ENCODE data around the gene STAT4.

STAT4 gene

DNA sequence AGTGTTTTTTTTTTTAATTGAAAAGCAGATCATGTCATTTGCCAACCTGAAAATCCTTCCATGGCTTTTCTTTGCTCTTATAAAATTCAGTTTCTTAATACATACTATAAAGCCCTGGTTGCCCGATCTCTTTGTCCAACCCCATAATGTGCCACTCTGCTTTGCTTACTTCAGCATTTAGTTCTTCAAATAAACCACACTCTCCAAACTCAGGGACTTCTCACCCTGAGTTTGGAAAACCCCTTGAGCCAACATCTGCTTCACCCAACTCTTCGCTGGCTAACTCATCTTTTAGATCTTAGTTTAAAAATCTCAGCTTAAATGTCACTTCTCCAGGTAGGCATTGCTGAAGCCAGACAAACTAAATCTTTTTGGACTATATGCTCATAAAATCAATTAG lies 135.6 kb downstream of the STAT4 start:
- DNase-seq (ENCODE audit: low spot score): no peak

DNA sequence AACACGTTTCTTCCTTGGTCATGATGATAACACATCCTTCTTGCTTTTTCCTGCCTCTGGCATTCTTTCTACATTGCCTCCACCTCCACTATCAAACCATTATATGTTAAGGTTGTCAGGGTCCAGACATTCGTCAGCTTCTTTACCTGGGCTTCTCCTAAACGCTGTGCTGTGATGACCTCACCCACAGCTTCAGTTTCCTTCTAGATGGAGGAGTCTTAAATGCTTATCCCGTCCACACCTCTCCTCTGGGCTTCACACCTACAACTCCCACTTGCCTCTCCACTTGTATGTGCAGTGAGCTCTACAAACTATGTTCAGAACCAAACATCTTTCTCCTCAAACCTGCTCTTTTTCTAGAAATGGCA lies 136.2 kb downstream of the STAT4 start:
- DNase-seq (ENCODE audit: low spot score): no peak

DNA sequence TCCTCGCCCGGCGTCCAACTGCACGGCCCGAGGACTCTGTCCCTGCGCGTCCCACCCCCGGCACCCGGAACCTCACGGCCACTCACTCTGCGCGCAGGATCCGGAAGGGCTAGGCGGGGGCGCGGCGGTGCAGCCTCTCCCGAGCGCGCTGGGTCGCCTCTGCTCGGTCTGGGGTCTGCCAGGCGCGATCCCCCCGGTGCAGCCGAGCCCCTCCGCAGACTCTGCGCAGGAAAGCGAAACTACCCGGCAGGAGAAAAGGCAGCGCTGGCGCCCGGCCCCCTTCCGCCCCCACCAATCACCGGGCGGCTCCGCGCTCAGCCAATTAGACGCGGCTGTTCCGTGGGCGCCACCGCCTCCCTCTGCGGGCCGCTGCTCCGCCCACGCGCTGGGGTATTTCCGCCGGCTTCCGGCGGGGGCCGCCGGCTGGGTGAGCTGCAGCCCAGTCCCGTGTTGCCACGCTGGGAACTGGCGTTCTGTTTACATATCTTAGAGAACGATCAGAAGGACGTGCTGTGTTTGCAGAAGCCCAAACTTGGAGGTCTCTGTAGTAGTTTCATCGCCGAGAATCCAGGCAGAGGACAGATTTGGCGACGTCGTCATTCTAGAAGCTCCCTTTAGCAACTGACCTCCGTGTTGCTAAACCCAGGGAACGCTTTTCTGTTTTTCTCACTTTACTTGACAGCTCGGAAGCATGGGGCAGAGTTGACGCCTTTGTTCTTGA lies 136.7 kb downstream of the STAT4 start, which contains the start of gene STAT1:
Gene STAT1 (minus strand): TSS at position 240 of the 721 bp plus-strand sequence. CDS start 4,168 bp downstream, outside the sequence.
- DNase-seq (ENCODE audit: low spot score): peak; percentile 88

DNA sequence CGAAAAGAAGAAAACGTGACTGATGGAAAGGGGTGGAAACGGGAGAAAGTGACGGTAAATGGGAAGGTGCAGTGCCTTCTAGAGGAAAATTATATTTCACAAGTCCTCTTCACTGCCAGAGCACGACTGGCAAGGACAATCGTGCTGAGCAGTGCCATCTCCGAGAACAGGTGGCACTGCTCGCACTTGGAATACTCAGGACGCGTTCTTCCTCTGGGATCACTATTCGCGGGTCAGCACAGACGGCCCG lies 137.2 kb downstream of the STAT4 start:
- DNase-seq (ENCODE audit: low spot score): no peak

DNA sequence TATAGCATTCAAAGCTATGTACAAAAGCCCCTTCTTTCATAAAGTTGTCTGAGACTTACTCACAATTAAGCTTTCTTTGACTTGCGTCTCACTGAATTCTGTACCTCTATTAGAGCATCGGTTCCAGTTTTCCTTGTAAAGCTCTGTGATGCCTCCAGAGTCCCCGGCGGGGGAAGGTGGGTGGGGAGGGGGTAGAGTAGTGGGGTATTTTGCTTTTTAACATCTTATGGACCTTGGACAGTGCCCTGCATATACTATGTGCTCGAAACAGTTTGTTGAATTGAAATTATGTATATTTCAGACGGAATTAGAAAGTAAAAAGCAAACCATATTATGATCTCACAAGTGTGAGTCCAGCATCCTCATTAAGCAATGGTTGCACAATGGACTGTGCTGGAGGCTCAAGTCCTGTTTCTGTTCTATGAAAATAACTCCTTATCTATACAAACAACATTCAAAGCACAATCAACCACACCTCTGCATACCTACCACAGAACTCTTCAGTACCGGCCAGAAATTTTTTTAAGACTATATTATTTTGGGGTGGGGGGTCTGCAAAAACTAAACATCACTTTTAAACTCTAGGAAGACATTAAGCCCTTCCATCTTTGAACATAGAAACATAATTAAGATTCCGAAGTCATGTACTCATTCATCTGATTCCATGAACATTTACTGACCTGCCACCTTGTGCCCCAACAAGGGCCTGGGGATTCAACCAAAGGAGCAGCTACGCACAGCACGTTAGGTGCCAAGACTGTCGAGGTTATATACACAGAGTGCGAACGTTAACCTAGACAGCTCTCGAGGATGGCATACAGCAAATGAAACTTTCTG lies 137.7 kb downstream of the STAT4 start:
- DNase-seq (ENCODE audit: low spot score): no peak

DNA sequence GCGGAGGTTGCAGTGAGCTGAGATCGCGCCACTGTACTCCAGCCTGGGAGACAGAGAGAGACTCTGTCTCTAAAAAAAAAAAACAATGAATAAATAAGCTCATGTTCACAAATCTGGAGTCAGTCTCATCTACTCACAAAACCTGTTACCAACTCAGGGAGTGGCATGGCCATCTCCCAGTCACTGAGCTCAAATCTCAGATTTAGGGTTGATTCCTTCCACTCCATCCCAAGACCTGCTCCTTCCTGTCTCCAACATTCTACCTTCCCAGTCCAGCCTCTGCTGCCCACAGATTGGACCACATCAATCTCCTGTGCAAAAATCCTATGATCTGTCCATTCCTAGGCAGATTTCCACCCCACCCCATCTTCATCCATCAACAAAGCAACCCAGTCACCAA lies 138.4 kb downstream of the STAT4 start:
- no peak for DNase-seq (ENCODE audit: low spot score)

DNA sequence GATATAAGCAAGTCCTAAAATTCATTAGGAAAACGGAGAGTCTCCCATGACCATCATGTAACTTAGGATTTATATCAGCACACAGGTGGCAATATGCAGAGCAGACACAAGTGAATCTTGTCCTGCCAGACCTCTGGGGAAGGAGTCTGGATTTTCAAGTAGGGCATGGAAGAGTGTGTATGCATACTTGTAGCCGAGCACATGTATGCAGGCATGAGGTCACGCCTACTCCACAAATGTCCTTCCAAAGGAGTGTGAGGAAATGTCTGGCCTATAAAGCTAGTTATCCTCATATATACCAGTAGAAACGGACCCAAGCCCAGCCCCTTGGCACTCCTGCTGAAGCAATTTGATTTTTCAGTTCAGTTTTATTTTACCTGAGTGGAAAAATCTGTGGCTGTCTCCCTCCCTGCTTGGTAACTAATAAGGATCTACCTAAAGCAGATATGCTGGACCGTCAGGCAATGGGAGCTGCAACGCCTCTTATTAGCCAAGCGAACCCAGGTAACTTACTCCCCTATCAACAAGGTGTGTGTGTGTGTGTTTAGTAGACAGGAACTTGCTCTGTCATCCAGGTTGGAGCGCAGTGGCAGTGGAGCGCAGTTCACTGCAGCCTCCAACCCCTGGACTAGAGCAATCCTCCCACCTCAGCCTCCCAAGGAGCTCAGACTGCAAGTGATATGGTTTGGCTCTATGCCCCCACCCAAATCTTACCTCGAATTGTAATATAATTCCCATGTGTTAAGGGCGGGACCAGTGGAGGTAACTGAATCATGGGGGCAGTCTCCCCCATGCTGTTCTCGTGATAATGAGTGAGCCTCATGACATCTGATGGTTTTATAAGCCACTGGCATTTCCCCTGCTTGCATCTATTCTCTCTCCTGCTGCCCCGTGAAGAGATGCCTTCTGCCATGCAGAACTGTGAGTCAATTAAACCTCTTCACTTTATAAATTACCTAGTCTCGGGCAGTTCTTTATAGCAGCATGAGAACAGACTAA lies 139.6 kb downstream of the STAT4 start:
- DNase-seq (ENCODE audit: low spot score): no peak

DNA sequence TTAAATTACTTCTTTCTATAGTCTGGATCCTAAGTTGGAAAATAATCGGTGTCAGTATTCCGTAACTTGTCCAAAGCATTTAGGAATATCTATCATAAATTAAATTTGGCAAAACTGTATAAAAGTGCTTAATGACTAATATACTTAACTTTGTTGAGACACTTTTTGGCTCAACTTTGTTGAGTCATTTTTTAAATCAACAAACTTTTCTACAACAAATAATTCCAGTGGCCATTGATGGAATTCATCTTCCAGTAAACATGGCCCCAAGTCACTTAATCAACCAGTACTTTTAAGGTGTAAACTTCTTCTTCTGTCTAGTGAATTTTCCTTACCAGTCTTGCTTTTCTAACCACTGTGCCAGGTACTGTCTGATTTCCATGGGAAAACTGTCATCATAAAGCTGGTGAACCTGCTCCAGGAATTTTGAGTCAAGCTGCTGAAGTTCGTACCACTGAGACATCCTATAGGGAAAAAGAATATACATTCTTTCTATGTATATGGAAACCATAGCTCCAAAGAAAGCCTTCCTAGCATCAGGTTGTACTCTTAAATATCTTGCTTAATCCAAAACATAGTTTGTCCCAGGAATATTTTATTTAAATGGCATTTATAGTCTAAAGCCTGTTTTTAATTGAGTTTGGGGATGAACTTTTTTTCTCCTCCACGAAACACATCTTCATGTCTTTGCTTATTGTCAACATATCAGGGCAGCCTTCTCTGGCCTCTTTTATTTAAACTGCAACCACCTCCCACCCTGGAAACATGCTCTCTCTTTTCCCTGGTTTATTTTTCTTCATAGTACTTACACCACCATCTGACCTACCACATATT lies 141.0 kb downstream of the STAT4 start:
- no peak for DNase-seq (ENCODE audit: low spot score)

DNA sequence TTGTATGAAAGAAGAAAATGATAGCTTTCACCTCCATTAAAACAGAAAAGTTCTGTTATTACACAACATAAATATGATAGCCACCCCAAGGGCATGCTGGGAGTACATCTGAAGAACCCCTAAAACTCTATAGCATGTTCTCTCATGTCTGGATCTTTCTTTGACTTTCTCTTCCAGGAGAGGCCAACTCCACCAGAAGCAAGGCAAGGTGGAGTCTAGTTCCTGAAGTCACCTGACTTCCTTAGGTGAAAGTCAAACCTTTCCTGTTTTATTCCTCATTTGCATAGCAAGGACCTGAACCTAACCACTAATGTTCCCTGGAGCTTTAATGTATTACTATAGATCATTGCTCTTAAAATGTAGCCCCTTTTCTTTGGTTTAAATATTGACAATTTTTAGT lies 142.5 kb downstream of the STAT4 start:
- no peak for DNase-seq (ENCODE audit: low spot score)

DNA sequence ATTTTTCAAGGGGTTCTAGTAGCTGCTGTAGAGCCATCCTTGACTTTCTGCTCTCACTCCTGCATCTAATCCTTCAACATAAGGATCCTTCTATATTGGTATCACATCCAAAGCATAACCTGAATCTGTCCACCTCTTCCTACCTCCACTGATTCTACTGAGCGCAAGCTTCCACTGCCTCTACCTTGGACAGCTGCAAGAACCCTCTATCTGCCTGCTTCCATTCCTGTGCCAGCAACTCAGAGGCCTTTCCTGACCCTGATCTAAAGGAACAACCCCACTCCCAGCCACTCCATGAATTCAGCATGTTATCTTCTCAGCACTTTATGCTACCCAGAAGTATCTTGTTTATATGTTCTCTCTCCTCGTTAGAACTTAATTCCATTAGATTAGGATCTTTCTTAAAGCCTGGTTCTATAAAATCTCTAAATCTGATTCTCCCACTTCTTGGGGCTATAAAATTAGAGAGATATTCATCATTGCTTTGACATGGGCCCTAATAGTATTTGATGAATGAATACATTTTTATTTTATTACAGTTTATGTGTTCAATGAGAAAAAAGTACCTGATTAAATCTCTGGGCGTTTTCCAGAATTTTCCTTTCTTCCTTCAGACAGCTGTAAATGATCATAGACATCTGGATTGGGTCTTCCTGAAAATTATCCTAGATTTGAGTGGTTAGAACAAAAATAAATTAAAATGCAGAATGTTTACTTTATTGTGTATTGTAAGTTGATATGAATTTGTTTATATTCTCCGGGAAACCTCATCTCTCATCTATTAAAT lies 143.6 kb downstream of the STAT4 start:
- peak; percentile 52 for DNase-seq (ENCODE audit: low spot score)

DNA sequence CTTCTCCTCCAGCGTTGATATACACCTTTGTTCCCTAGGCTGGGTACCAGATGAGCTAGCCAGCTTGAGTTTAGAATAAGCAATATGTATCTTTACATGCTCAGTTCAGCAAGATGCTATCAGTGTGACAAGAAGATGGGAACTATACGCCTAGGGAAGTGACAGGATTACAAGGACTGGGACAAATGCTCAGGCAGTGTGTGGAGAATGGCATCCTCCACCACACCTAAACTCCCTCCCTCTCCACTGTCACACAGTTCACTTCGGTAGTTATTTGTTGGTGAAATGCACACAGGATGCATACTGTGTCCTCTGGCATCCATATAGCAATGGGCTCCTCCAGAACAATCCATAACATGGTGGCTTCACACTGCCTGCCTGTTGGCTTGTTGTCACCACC lies 144.5 kb downstream of the STAT4 start:
- DNase-seq (ENCODE audit: low spot score): no peak

DNA sequence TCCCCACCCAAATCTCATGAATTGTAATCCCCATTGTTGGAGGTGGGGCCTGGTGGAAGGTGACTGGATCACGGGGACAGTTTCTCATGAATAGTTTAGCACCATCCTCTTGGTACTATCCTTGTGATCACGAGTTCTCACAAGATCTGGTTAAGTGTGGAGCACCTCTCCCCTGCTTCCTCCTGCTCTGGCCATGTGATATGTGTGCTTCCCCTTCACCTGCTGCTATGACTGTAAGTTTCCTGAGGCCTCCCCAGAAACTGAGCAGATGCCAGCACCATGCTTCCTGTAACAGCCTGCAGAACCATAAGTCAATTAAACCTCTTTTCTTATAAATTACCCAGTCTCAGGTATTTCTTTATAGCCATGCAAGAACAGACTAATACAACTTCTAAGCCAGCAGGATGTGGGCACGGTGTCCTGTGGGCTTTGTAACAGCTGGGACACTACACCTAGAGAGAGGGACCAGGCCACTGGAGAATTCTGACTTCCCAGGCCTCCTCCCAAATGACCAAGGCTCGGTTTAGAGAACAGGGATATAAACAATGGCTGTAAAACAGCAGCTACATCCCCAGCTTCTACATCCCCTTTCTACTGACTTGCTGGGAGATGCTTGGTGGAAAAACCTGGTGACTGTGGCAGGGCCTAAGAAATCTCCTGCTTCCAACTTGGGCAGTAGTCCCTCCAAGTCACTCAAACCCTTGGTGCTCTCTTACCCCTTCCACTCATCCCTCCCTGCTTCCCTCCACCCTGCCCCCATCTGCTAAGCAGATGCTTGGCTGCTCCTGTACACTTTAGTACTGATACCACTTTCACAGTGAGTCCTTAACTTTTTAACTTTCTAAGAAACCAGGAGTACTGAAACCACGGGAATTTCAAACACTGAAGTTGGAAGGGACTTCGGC lies 147.1 kb downstream of the STAT4 start:
- DNase-seq (ENCODE audit: low spot score): no peak

DNA sequence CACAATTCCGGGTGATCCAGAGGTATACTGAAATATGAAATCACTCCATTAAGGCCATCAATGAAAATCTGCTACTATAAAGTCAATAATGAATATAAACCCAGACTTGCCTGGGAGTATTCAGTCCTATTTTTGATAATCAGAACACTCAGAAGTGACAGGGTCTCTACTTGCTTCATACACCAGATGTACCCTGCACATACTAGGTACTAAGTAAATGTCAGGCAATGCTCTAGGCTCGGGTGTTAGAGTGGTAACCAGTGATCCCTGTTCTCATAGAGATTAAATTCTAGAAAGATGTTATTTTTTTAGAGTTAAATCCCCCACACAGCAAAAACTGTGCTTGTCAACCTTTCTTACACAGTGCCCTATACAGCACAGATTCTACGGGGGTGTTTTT lies 149.2 kb downstream of the STAT4 start:
- DNase-seq (ENCODE audit: low spot score): no peak

DNA sequence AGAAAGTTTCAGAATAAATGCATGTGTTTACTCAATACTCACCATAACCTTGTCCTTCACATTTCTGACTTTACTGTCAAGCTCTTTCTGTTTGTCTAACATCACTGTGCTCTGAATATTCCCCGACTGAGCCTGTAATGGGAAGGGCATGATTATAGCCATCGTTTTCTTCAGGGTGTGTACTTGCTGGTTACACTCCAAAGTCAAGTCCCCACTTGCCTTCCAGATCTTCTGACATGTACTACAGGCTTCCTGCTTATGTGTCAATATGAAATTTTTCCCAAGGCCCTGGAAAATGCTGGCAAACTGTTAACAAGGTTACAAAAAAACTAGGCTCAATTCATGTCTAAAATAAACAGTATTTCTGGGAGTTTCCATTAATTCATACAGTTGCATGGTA lies 149.8 kb downstream of the STAT4 start:
- DNase-seq (ENCODE audit: low spot score): no peak

DNA sequence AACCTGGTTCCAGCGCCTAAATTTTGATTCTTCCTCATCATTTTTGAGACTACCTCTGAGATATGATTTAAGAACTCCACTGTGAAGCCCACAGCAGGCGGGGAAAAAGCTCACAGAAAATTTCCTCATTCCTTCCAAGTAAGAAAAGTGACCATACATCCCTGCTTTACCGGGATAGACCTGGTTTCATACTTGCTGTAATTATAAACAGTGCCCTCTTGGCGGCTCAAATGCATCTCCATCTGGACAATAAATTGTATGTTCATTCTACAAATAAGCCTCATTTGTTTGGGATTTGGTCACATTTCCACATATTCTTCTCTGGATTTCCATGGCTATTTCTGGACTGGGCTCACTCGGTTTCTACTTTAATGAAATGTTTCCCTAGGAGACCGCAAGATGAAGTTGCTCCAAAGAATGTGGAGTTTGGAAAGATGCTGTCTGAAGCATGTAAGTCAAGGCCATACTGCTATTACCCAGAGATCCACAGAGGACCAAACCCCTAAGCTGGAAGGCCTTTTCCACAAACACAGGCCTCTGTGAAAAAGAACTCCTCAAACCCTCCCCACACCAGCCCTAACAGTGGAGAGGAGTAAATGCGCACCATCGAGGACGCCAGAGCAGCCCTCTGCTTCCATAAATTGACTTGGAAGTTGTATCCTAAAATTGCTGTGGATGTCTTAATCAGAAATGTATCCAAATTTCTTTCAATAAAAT lies 150.7 kb downstream of the STAT4 start:
- no peak for DNase-seq (ENCODE audit: low spot score)

DNA sequence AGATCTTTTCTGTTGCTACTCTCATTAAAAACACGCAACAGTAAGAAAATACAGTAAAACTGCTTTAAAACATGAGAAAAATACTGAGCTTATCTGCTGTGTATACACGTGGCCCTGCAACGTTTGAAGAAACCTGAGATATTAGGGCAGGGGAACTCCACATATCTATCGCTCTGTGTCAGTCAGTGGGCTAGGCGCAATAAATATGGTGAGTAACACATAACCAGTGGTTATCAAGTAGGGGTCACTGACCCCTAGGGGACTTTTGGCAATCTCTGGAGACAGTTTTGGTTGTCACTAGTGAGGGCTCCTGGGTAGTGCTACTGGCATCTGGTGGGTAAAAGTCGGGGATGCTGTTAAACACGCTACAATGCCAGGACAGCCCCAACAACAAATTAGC lies 151.7 kb downstream of the STAT4 start:
- DNase-seq (ENCODE audit: low spot score): no peak

DNA sequence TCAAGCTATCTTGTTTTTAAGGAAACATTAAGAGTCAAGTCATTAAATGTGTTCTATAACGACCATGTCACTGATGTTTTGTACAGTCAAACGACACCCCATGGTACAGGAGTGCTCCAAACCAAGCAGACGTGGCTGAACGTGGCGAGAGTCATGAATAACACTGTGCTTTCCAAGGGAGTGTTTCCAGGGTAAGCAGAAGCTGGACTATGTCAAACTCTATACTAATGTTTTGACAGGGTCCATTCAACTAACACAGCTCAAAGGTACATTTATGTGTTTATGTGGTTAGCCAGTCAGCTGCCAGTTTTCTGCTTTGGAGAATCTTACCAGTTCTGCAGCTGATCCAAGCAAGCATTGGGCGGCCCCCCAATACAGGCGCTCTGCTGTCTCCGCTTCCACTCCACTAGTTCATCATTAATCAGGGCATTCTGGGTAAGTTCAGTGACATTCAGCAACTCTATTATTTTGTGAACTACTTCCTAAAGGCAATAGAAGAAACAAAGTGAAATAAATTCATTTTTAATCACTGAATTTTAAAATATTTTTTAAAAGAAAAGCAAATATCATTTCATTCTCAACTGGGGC lies 153.2 kb downstream of the STAT4 start:
- no peak for DNase-seq (ENCODE audit: low spot score)

DNA sequence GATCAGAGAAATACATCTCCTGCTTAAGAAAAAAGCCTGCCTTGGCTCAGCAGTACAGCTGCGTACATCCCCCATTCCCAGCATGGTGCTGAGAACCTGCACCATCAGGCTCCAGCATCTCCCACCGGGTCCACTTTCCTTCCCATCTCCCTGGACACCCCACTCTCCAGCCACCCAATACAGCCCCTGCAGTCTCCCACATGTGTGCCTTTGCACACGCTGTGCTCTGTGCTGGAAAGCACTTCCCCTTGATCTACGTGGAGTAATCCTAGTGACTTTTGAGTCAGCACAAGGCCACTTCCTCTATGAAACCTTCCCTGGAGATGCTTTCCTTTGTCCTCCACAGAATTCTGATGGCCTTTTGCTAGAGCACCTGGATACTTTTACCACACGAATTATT lies 153.8 kb downstream of the STAT4 start:
- no peak for DNase-seq (ENCODE audit: low spot score)

All from SK-N-DZ (cell line).